ENCODE results near the gene NCOA7.

DNA sequence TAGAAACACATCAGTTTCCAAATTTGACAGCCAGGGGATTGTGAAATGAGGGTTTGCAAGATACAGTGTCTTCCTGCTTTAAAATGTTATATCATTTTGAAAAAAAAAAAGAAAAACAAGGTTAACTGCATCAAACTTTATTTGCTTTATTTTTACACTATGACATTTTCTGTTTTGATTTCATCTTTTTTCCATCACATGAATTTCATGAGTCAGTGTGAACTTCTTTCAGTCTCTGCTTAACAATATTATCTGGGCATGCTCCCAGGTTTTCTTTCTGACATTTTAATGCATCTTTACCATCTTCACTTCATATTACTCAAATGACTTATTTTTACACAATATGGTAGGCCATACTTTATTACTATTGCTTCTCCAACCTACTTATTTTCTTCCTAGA is 1.9 kb downstream of the NCOA7 start:
- TF ChIP-seq POLR2AphosphoS5 (IDR thresholded peaks at IDR 0.05) (no peak), EP300 (IDR thresholded peaks at IDR 0.05) (no peak), POLR2A (IDR thresholded peaks at IDR 0.05) (no peak)
- TF ChIP-seq, protein P1, sequence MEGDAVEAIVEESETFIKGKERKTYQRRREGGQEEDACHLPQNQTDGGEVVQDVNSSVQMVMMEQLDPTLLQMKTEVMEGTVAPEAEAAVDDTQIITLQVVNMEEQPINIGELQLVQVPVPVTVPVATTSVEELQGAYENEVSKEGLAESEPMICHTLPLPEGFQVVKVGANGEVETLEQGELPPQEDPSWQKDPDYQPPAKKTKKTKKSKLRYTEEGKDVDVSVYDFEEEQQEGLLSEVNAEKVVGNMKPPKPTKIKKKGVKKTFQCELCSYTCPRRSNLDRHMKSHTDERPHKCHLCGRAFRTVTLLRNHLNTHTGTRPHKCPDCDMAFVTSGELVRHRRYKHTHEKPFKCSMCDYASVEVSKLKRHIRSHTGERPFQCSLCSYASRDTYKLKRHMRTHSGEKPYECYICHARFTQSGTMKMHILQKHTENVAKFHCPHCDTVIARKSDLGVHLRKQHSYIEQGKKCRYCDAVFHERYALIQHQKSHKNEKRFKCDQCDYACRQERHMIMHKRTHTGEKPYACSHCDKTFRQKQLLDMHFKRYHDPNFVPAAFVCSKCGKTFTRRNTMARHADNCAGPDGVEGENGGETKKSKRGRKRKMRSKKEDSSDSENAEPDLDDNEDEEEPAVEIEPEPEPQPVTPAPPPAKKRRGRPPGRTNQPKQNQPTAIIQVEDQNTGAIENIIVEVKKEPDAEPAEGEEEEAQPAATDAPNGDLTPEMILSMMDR (IDR thresholded peaks at IDR 0.05): no peak

Measured in upper lobe of left lung (tissue), 4 donors.